ENCODE measurements around the gene PDIA6.
"Not testable (repeated sequence)": the region's sequence is repeated elsewhere in the genome, so short reads cannot be mapped to it uniquely, and the experiment has no call there.

PDIA6 gene

DNA sequence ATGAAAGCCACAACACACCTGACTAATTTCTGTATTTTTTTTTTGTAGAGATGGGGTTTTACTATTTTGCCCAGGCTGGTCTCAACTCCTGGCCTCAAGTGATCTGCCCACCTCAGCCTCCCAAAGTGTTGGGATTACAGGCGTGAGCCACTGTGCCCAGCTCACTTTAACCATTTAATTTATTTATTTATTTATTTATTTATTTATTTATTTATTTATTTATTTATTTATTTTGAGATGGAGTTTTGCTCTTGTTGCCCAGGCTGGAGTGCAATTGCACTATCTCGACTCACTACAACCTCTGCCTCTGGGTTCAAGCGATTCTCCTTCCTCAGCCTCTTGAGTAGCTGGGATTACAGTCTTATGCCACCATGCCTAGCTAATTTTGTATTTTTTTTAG lies 5.7 kb upstream of the PDIA6 start:
- not testable (repeated sequence) for H3K27ac ChIP-seq (ENCODE audit: low read length); H3K4me1 ChIP-seq (ENCODE audit: control insufficient read depth in 1 of 2, insufficient read depth in 2 of 2, low read length in 2 of 2); H3K36me3 ChIP-seq (ENCODE audit: control insufficient read depth in 1 of 2, insufficient read depth in 2 of 2, low read length in 2 of 2); H3K4me3 ChIP-seq (ENCODE audit: low read depth in 1 of 2, low read length in 2 of 2); H3K27me3 ChIP-seq (ENCODE audit: low read depth, low read length); H3K9me3 ChIP-seq (ENCODE audit: control insufficient read depth in 1 of 2, low read length in 2 of 2)

DNA sequence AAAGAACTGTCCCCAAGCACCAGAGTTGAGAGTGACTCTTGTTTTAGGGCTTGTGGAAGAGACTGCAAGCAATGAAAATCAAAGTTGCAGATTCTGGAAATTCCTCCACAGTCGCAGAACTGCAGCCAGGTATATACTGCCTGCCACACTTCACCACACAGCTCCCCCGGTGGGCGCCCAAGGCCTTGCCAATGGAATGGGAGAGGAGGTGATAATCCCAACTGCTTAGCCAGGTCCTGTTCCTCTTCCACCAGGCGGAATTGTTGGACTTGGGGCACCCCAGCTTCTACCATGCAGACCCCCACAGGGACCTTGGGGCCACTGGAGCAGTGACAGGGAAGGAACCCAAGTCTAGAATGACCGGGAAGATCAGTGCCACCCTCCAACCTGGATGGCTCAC lies 4.8 kb upstream of the PDIA6 start:
- no peaks in the 10 kb centered on the region for H3K27me3 ChIP-seq (ENCODE audit: low read depth, low read length)
- H3K4me3 ChIP-seq (ENCODE audit: low read depth in 1 of 2, low read length in 2 of 2): no peak overlapping the region
- H3K9me3 ChIP-seq (ENCODE audit: control insufficient read depth in 1 of 2, low read length in 2 of 2): no peaks in the 10 kb centered on the region
- H3K4me1 ChIP-seq (ENCODE audit: control insufficient read depth in 1 of 2, insufficient read depth in 2 of 2, low read length in 2 of 2): peaks cover 0 to 5% of the 10 kb centered on the region in 2 donors
- H3K27ac ChIP-seq (ENCODE audit: low read length): no peak overlapping the region
- no peaks in the 10 kb centered on the region for H3K36me3 ChIP-seq (ENCODE audit: control insufficient read depth in 1 of 2, insufficient read depth in 2 of 2, low read length in 2 of 2)

DNA sequence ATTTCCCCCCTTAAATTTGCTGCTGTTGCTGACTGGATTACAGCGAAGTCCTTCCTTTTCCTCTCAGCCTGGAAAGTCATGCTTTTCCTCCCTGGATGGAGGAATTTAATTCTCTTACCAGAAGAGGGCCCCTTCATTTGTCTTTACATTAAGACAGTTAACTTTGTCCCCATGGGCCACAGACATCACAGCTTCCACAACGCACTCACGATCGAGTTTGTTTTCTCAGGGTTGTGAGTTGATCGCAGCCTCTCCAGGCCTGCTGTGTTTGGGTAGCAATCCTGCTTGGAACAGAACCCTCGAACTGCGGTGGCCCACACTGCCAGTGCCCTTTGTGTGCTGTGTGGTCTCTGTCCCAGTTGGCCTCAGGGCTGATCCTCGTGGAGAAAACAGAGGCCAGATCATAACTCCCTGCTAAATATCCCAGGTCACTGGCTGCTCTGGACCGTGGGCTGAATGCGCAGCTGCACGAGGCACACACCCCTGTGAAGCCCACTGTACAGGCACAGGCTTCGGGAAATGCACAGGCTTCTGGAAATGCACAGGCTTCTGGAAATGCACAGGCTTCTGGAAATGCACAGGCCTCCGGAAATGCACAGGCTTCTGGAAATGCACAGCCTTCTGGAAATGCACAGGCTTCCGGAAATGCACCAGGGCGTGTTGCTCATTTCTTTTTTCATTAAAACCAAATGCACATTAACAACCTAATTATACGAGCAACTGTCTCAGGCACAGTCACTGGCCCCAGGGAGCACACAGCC lies 2.2 kb upstream of the PDIA6 start:
- H3K9me3 ChIP-seq (ENCODE audit: control insufficient read depth in 1 of 2, low read length in 2 of 2): no peaks in the 10 kb centered on the region
- H3K4me3 ChIP-seq (ENCODE audit: low read depth in 1 of 2, low read length in 2 of 2): no peak overlapping the region
- H3K4me1 ChIP-seq (ENCODE audit: control insufficient read depth in 1 of 2, insufficient read depth in 2 of 2, low read length in 2 of 2): peaks cover 0 to 24% of the 10 kb centered on the region in 2 donors
- H3K36me3 ChIP-seq (ENCODE audit: control insufficient read depth in 1 of 2, insufficient read depth in 2 of 2, low read length in 2 of 2): no peaks in the 10 kb centered on the region
- no peak overlapping the region for H3K27ac ChIP-seq (ENCODE audit: low read length)
- H3K27me3 ChIP-seq (ENCODE audit: low read depth, low read length): no peaks in the 10 kb centered on the region

DNA sequence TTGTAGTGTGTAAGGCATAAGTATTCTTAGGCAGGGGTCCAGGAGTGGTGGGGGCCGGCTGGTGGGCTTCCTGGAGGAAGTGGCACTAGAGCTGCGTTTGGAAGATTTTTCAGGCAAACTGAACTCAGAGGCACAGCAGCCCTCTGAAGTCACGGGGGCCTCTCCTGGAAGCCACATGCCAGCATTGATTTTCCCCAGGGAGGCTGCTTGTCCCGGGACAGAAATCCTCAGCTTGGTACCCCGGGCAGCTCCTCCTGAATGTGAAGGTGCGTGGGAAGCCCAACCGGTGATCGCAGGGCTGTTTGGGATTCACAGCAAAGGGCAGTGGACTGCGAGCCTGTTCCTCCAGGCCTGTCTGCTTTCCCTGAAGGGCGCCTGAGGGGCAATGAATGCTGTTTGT lies 1.6 kb upstream of the PDIA6 start:
- H3K9me3 ChIP-seq (ENCODE audit: control insufficient read depth in 1 of 2, low read length in 2 of 2): no peaks in the 10 kb centered on the region
- H3K27me3 ChIP-seq (ENCODE audit: low read depth, low read length): no peaks in the 10 kb centered on the region
- H3K27ac ChIP-seq (ENCODE audit: low read length): no peak overlapping the region
- H3K36me3 ChIP-seq (ENCODE audit: control insufficient read depth in 1 of 2, insufficient read depth in 2 of 2, low read length in 2 of 2): no peaks in the 10 kb centered on the region
- peaks cover 0 to 26% of the 10 kb centered on the region in 2 donors for H3K4me1 ChIP-seq (ENCODE audit: control insufficient read depth in 1 of 2, insufficient read depth in 2 of 2, low read length in 2 of 2)
- no peak overlapping the region for H3K4me3 ChIP-seq (ENCODE audit: low read depth in 1 of 2, low read length in 2 of 2)

DNA sequence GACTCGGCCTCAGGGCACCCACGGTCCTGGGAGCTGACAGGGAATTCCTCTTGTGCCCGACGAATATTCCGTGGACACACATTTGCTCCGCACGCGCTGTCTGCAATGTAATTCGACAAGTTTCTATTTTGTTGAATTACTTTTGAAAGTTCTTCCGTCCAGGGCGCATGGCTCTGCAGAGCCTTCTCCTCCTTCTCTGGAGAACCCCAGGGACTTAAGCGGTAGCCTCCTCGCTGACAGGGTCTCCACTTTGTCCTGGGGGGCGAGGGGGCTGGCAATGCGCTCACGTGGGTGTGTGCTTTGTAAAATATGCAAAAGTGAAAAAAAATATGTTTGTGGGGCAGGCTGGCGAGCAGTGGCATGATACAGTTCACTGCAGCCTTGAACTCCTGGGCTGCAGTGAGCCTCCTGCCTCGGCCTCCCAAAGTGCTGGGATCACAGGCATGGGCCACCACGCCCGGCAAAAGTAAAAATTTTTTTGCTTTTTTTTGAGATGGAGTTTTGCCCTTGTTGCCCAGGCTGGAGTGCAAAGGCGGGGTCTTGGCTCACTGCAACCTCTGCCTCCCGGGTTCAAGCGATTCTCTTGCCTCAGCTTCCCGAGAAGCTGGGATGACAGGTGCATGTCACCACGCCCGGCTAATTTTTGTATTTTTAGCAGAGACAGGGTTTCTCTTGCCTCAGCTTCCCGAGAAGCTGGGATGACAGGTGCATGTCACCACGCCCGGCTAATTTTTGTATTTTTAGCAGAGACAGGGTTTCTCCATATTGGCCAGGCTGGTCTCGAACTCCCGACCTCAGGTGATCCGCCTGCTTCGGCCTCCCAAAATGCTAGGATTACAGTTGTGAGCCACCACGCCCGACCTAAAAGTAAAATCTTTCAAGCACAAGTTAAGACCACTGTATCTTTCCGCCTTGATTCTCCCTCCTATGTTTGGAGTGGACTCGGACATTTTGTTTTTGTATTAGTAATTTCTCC lies 866 bp upstream of the PDIA6 start:
- peaks cover 0 to 29% of the 10 kb centered on the region in 2 donors for H3K4me1 ChIP-seq (ENCODE audit: control insufficient read depth in 1 of 2, insufficient read depth in 2 of 2, low read length in 2 of 2)
- not testable (repeated sequence) for H3K9me3 ChIP-seq (ENCODE audit: control insufficient read depth in 1 of 2, low read length in 2 of 2); H3K36me3 ChIP-seq (ENCODE audit: control insufficient read depth in 1 of 2, insufficient read depth in 2 of 2, low read length in 2 of 2)

DNA sequence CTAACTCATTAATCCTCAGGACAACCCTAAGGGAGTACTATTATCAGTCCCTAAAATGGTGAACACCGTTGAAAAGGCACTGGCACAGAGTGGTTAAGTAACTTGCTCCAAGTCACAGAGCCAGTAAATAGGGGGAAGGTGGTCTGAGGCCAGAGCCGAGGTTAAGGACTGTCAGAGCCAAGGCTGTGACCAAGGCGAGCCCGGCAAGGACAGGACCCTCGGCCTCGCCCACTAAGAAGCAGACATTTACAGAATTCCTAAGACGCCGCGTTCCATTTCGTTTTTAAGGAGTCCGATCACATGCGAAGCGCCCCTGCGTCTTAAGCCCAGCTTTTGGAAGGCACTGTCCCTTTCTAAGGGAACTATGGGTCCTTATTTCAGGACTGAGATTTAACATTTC lies 1.1 kb downstream of the PDIA6 start:
- peak overlapping the region; percentile 33 for H3K27ac ChIP-seq (ENCODE audit: low read length)
- peaks cover 0 to 35% of the 10 kb centered on the region in 2 donors for H3K4me1 ChIP-seq (ENCODE audit: control insufficient read depth in 1 of 2, insufficient read depth in 2 of 2, low read length in 2 of 2)

More for the DNA sequence above, 866 bp upstream of the PDIA6 start:
- not testable (repeated sequence) for H3K27me3 ChIP-seq (ENCODE audit: low read depth, low read length)
- H3K4me3 ChIP-seq (ENCODE audit: low read depth in 1 of 2, low read length in 2 of 2): peak overlapping the region; percentile 71 to 75
- peak overlapping the region; percentile 35 for H3K27ac ChIP-seq (ENCODE audit: low read length)

DNA sequence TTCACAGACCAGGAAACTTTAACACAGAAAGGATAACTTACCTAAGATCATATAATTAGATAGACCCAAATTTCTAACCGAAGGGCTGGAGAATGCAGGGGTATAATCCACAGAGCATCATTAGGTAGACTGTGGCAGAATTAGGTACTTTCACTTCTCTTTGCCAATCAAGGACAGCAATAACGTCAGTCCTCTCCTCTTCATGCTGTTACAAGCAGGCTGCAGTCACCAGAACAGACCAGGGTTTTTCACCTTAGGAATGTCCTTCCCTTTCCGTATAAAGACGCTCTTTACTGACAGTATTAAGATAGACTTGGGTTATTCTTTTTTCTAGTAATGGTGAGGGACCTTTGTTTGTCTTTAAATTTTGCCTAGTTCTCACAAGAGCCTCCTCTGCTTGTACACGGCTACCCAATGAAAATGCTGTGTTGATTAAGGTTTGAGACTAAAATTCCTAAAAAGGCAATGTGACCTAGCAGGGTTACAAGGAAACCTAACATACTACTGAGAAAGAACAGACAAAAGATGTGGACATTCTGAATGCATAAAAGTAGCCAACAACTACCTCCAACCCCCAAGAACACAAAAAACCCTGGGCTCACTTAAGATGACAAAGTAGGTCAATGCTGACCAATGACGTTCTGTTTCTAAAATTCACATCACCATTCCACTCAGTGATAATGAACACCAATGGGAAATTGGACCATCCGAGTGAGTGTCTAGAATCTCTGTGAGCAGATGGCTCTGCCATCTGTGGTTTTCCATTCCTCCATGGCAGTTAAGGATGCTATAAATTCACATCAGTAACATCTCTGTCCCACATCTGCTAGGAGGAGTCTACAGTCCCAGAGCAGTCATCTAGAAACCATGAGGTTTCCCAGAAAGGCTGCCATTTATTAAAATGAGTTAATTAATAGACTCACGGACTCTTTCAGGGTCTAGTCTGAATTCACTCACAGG lies 2.1 kb downstream of the PDIA6 start:
- H3K36me3 ChIP-seq (ENCODE audit: control insufficient read depth in 1 of 2, insufficient read depth in 2 of 2, low read length in 2 of 2): no peaks in the 10 kb centered on the region
- peak overlapping the region; percentile 36 for H3K27ac ChIP-seq (ENCODE audit: low read length)
- H3K4me1 ChIP-seq (ENCODE audit: control insufficient read depth in 1 of 2, insufficient read depth in 2 of 2, low read length in 2 of 2): peaks cover 0 to 35% of the 10 kb centered on the region in 2 donors
- no peaks in the 10 kb centered on the region for H3K27me3 ChIP-seq (ENCODE audit: low read depth, low read length)
- peak overlapping the region; percentile 75 for H3K4me3 ChIP-seq (ENCODE audit: low read depth in 1 of 2, low read length in 2 of 2)
- H3K9me3 ChIP-seq (ENCODE audit: control insufficient read depth in 1 of 2, low read length in 2 of 2): no peaks in the 10 kb centered on the region

More for the DNA sequence above, 1.1 kb downstream of the PDIA6 start:
- Histone ChIP-seq H3K36me3 (ENCODE audit: control insufficient read depth in 1 of 2, insufficient read depth in 2 of 2, low read length in 2 of 2) (no peaks in the 10 kb centered on the region), H3K27me3 (ENCODE audit: low read depth, low read length) (no peaks in the 10 kb centered on the region), H3K4me3 (ENCODE audit: low read depth in 1 of 2, low read length in 2 of 2) (peak overlapping the region; percentile 75), H3K9me3 (ENCODE audit: control insufficient read depth in 1 of 2, low read length in 2 of 2) (no peaks in the 10 kb centered on the region)

DNA sequence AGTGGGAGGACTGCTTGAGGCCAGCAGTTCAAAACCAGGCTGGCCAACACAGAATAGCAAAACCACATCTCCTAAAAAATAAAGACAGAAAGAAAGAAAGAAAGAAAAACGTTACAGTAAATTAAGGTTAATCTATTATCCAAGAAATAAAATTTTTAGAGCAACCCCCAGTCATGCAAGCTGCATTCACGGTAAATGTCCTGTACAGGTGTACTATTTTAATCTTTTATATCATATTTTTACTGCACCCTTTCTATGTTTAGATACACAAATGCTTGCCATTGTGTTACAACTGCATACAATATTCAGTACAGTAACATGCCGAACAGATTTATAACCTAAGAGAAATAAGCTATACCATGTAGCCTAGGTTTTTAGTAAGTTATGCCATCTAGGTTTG lies 6.0 kb downstream of the PDIA6 start:
- H3K4me1 ChIP-seq (ENCODE audit: control insufficient read depth in 1 of 2, insufficient read depth in 2 of 2, low read length in 2 of 2): peaks cover 0 to 29% of the 10 kb centered on the region in 2 donors
- H3K4me3 ChIP-seq (ENCODE audit: low read depth in 1 of 2, low read length in 2 of 2): no peak overlapping the region
- no peaks in the 10 kb centered on the region for H3K27me3 ChIP-seq (ENCODE audit: low read depth, low read length)
- H3K9me3 ChIP-seq (ENCODE audit: control insufficient read depth in 1 of 2, low read length in 2 of 2): no peaks in the 10 kb centered on the region
- H3K27ac ChIP-seq (ENCODE audit: low read length): no peak overlapping the region
- H3K36me3 ChIP-seq (ENCODE audit: control insufficient read depth in 1 of 2, insufficient read depth in 2 of 2, low read length in 2 of 2): peaks cover 2 to 4% of the 10 kb centered on the region in 2 donors

DNA sequence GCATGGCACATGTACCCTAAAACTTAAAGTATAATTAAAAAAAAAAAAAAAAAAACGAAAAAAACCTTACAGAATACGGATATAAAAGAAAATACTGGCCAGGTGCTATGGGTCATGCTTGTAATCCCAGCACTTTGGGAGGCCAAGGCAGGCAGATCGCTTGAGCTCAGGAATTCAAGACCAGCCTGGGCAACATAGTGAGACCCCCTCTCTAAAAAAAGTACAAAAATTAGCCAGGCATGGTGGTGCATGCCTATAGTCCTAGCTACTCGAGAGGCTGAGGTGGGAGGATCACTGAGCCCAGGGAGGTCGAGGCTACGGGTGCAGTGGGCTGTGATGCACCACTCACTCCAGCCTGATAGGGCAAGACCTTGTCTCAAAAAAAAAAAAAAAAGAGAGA lies 6.6 kb downstream of the PDIA6 start:
- not testable (repeated sequence) for H3K27ac ChIP-seq (ENCODE audit: low read length); H3K9me3 ChIP-seq (ENCODE audit: control insufficient read depth in 1 of 2, low read length in 2 of 2); H3K4me3 ChIP-seq (ENCODE audit: low read depth in 1 of 2, low read length in 2 of 2); H3K27me3 ChIP-seq (ENCODE audit: low read depth, low read length); H3K36me3 ChIP-seq (ENCODE audit: control insufficient read depth in 1 of 2, insufficient read depth in 2 of 2, low read length in 2 of 2)
- H3K4me1 ChIP-seq (ENCODE audit: control insufficient read depth in 1 of 2, insufficient read depth in 2 of 2, low read length in 2 of 2): peaks cover 0 to 23% of the 10 kb centered on the region in 2 donors

DNA sequence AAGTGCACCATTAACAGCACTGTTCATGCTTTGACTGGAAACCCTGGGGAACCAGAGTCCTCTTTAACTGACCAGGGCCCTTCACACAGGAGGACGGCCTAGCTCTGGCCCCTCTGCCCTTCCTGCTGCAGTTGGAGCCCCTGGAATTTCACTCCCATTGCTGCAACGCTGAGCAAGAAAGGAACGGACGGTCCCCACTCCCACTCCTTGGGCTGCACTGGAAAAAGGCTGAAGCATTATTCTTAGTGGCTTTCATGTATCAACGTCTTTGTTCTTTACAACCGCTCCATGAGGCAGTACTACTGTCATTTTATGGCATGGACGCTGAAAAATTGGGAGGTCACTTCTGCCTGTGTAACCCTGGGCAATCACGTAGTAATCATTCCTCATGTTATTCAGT lies 9.9 kb downstream of the PDIA6 start:
- H3K4me3 ChIP-seq (ENCODE audit: low read depth in 1 of 2, low read length in 2 of 2): no peak overlapping the region
- no peaks in the 10 kb centered on the region for H3K9me3 ChIP-seq (ENCODE audit: control insufficient read depth in 1 of 2, low read length in 2 of 2)
- H3K27me3 ChIP-seq (ENCODE audit: low read depth, low read length): no peaks in the 10 kb centered on the region
- H3K36me3 ChIP-seq (ENCODE audit: control insufficient read depth in 1 of 2, insufficient read depth in 2 of 2, low read length in 2 of 2): peaks cover 15% of the 10 kb centered on the region in 2 donors
- H3K27ac ChIP-seq (ENCODE audit: low read length): no peak overlapping the region
- H3K4me1 ChIP-seq (ENCODE audit: control insufficient read depth in 1 of 2, insufficient read depth in 2 of 2, low read length in 2 of 2): peaks cover 0 to 5% of the 10 kb centered on the region in 2 donors

Data from muscle layer of duodenum (tissue), 2 donors.